Gastroesophageal sphincter (tissue), 4 donors: ENCODE data around the gene SERTAD2. TPM values are rescaled to one million over a fixed set of nuclear protein-coding genes. Genes with fewer than 3 reads are reported as not detected.

Source experiments
- ATAC-seq: fragments of 150-250 bp; one replicate; pipeline ENCODE4 v1.9.1; 2016; ENCODE audit warnings: mild to moderate bottlenecking, moderate library complexity
- H3K27ac ChIP-seq, 4 donors: fragments of 200-600 bp; sonication (generic) in 3 of 4; 1 replicate in 3 of 4; 2 replicates in 1 of 4; pipeline ENCODE4 v1.5.1; 2016 to 2019
- H3K27me3 ChIP-seq: fragments of 200-600 bp; sonication (generic); one replicate; pipeline ENCODE4 v1.5.1; 2019
- H3K36me3 ChIP-seq, 2 donors: fragments of 200-600 bp; sonication (generic); one replicate each; pipeline ENCODE4 v1.5.1; 2019; ENCODE audit warnings: control low read depth in 1 of 2
- H3K4me1 ChIP-seq, 3 donors: fragments of 200-600 bp; sonication (generic); 1 replicate in 2 of 3; 2 replicates in 1 of 3; pipeline ENCODE4 v1.5.1; 2016 to 2019; ENCODE audit warnings: control low read depth in 2 of 3
- H3K4me3 ChIP-seq, 2 donors: fragments of 200-600 bp; sonication (generic); one replicate each; pipeline ENCODE4 v1.5.1; 2019; ENCODE audit warnings: mild to moderate bottlenecking in 1 of 2, moderate library complexity in 1 of 2
- H3K9me3 ChIP-seq, 3 donors: fragments of 200-600 bp; sonication (generic); one replicate each; pipeline ENCODE4 v1.5.1; 2017 to 2019; ENCODE audit warnings: control low read depth in 2 of 3
- CTCF ChIP-seq, 4 experiments: fragments of 200-600 bp in 2 of 4; fragments of 450-650 bp in 2 of 4; sonication (generic) in 1 of 4; IDR thresholded peaks; one replicate each; pipeline ENCODE4 v1.5.1; 2017 to 2019; ENCODE audit warnings: antibody characterized with exemption in 4 of 4, mild to moderate bottlenecking in 2 of 4, moderate library complexity in 2 of 4
- EP300 ChIP-seq: sonication (generic); formaldehyde crosslinking; IDR thresholded peaks from one replicate; pipeline ENCODE4 v1.6.1; 2017; ENCODE audit warnings: antibody characterized with exemption, mild to moderate bottlenecking
- POLR2A ChIP-seq, 2 donors: fragments of 450-650 bp; IDR thresholded peaks; one replicate each; pipeline ENCODE4 v1.6.1; 2017; ENCODE audit warnings: antibody characterized with exemption in 2 of 2, mild to moderate bottlenecking in 2 of 2, moderate library complexity in 1 of 2
- POLR2AphosphoS5 ChIP-seq: sonication (generic); formaldehyde crosslinking; IDR thresholded peaks from one replicate; pipeline ENCODE4 v1.6.1; 2017; ENCODE audit warnings: antibody characterized with exemption
- WGBS, 2 donors: methylation state at CpG; one replicate each; pipeline ENCODE4 v1.1.5; 2018; ENCODE audit warnings: low coverage in 1 of 2; 5-methylcytosine and 5-hydroxymethylcytosine counted together
- total RNA-seq, 4 donors: library from RNA; depleted of rRNA; stranded (reverse); fragments of >200 nt; gene quantifications; one replicate each; pipeline ENCODE4 v1.1.0, GENCODE V29; 2016

SERTAD2 gene
- total RNA-seq, 4 donors from 2014 or later, result 13.9 to 18.5 (median 15.6) TPM

GRCh38 chr2:64608867-64609226, 44.9 kb downstream of the SERTAD2 start:
- TF ChIP-seq CTCF (IDR thresholded peaks at IDR 0.05), result no peak
- no peak for TF ChIP-seq POLR2AphosphoS5
- TF ChIP-seq POLR2A (IDR thresholded peaks at IDR 0.05), result no peak
- no peak for TF ChIP-seq EP300
- 23% methylated on average over 10 of the region's 20 CpGs; no CpG with 5 or more reads in 1 of the 2 donors for WGBS, 2 donors
- H3K27ac ChIP-seq, result peak overlapping the region in 3 of 4 donors; percentile 39 to 85 (median 68)
- no peaks in the 10 kb centered on the region for H3K36me3 ChIP-seq
- peak overlapping the region; percentile 47 to 57 for H3K4me3 ChIP-seq
- ATAC-seq, result no peak
- no peaks in the 10 kb centered on the region for H3K9me3 ChIP-seq
- H3K4me1 ChIP-seq, result peaks cover 0 to 34% (median 0%) of the 10 kb centered on the region in 3 donors
- H3K27me3 ChIP-seq, result no peaks in the 10 kb centered on the region

- 72 to 84% methylated on average over 8 to 12 of the region's 18 CpGs for WGBS, 2 donors
Observed at GRCh38 chr2:64607381-64608304, 46.1 kb downstream of the SERTAD2 start.

GRCh38 chr2:64606479-64607363, 47.0 kb downstream of the SERTAD2 start:
- H3K4me3 ChIP-seq, result peak overlapping the region in 1 of 2 donors; percentile 28
- no peaks in the 10 kb centered on the region for H3K9me3 ChIP-seq
- peak; percentile 92 for ATAC-seq
- no peaks in the 10 kb centered on the region for H3K27me3 ChIP-seq
- TF ChIP-seq POLR2A (IDR thresholded peaks at IDR 0.05), result no peak
- 39 to 70% methylated on average over 11 to 12 of the region's 21 CpGs for WGBS, 2 donors
- peaks cover 0 to 34% (median 0%) of the 10 kb centered on the region in 3 donors for H3K4me1 ChIP-seq
- peak overlapping the region in 1 of 4 donors; percentile 61 for H3K27ac ChIP-seq
- no peaks in the 10 kb centered on the region for H3K36me3 ChIP-seq

More at GRCh38 chr2:64607381-64608304, 46.1 kb downstream of the SERTAD2 start:
- no peaks in the 10 kb centered on the region for H3K27me3 ChIP-seq
- TF ChIP-seq POLR2AphosphoS5 (no peak), EP300 (no peak), CTCF (IDR thresholded peaks at IDR 0.05) (no peak), POLR2A (IDR thresholded peaks at IDR 0.05) (no peak)
- H3K27ac ChIP-seq, result peak overlapping the region in 1 of 4 donors; percentile 61
- H3K9me3 ChIP-seq, result no peaks in the 10 kb centered on the region
- no peak overlapping the region for H3K4me3 ChIP-seq
- H3K36me3 ChIP-seq, result no peaks in the 10 kb centered on the region
- ATAC-seq, result no peak
- H3K4me1 ChIP-seq, result peaks cover 0 to 34% (median 0%) of the 10 kb centered on the region in 3 donors

GRCh38 chr2:64605991-64606478, 47.7 kb downstream of the SERTAD2 start:
- WGBS, 2 donors, result 100% methylated on average over 1 to 5 of the region's 5 CpGs
- Histone ChIP-seq H3K27ac (no peak overlapping the region), H3K27me3 (no peaks in the 10 kb centered on the region), H3K36me3 (no peaks in the 10 kb centered on the region), H3K4me1 (peaks cover 0 to 34% (median 0%) of the 10 kb centered on the region in 3 donors), H3K4me3 (no peak overlapping the region), H3K9me3 (no peaks in the 10 kb centered on the region)
- TF ChIP-seq POLR2AphosphoS5 (no peak), CTCF (IDR thresholded peaks at IDR 0.05) (no peak), EP300 (no peak), POLR2A (IDR thresholded peaks at IDR 0.05) (no peak)
- ATAC-seq, result no peak

- H3K27ac ChIP-seq, result no peak overlapping the region
- no peak for TF ChIP-seq CTCF (IDR thresholded peaks at IDR 0.05)
- TF ChIP-seq POLR2AphosphoS5, result no peak
- TF ChIP-seq EP300, result no peak
- TF ChIP-seq POLR2A (IDR thresholded peaks at IDR 0.05), result no peak
- no peaks in the 10 kb centered on the region for H3K36me3 ChIP-seq
- WGBS, 2 donors, result 20 to 42% methylated on average over 3 to 6 of the region's 6 CpGs
- H3K27me3 ChIP-seq, result no peaks in the 10 kb centered on the region
- H3K9me3 ChIP-seq, result no peaks in the 10 kb centered on the region
- H3K4me1 ChIP-seq, result peaks cover 0 to 34% (median 0%) of the 10 kb centered on the region in 3 donors
- H3K4me3 ChIP-seq, result no peak overlapping the region
- no peak for ATAC-seq
Observed at GRCh38 chr2:64605026-64605471, 48.7 kb downstream of the SERTAD2 start.
